H7 (cell line): ENCODE measurements around the gene CHST15. TPM values are rescaled to one million over a fixed set of nuclear protein-coding genes. Genes with fewer than 3 reads are reported as not detected.

Experiments used
- DNase-seq: peaks from one replicate; pipeline ENCODE4 v3.0.0; 2012
- H3K27me3 ChIP-seq: 2 replicates; pipeline ENCODE4 v1.6.0; 2011; ENCODE audit warnings: mild to moderate bottlenecking, low read length; ENCODE audit not compliant: control insufficient read depth, insufficient read depth
- H3K36me3 ChIP-seq: replicated peaks from 2 replicates; pipeline ENCODE4 v1.5.1; 2011; ENCODE audit warnings: low read length; ENCODE audit not compliant: control insufficient read depth, insufficient read depth
- H3K4me3 ChIP-seq: 2 replicates; pipeline ENCODE4 v1.5.1; 2011; ENCODE audit warnings: low read depth, mild to moderate bottlenecking, control low read depth, low read length, moderate library complexity; ENCODE audit not compliant: insufficient read depth
- total RNA-seq: library from RNA; depleted of rRNA; stranded (reverse); fragments of >200 nt; shearing (Covaris generic); gene quantifications from 2 replicates; pipeline ENCODE4 v1.2.3, GENCODE V29; 2014

Gene CHST15
- total RNA-seq, 1 experiment from 2014 or later: 18.4 TPM

- no peaks in the 10 kb centered on the region for H3K36me3 ChIP-seq
- peaks cover 7% of the 10 kb centered on the region for H3K27me3 ChIP-seq
- peak overlapping the region; percentile 39 for H3K4me3 ChIP-seq
- DNase-seq: peak; percentile 92
These were observed 97.8 kb downstream of the CHST15 start for GRCh38 chr10:123995461-123996131.

GRCh38 chr10:123995082-123995460, 98.3 kb downstream of the CHST15 start:
- H3K4me3 ChIP-seq: peak overlapping the region; percentile 39
- no peak for DNase-seq

GRCh38 chr10:123994417-123995081, 98.8 kb downstream of the CHST15 start:
- Histone ChIP-seq H3K36me3 (no peaks in the 10 kb centered on the region), H3K27me3 (peaks cover 7% of the 10 kb centered on the region), H3K4me3 (peak overlapping the region; percentile 39)
- DNase-seq: peak; percentile 97

More at GRCh38 chr10:123995082-123995460, 98.3 kb downstream of the CHST15 start:
- no peaks in the 10 kb centered on the region for H3K36me3 ChIP-seq
- H3K27me3 ChIP-seq: peaks cover 7% of the 10 kb centered on the region

- peaks cover 7% of the 10 kb centered on the region for H3K27me3 ChIP-seq
- no peaks in the 10 kb centered on the region for H3K36me3 ChIP-seq
- H3K4me3 ChIP-seq: no peak overlapping the region
- no peak for DNase-seq
These were observed 99.6 kb downstream of the CHST15 start for GRCh38 chr10:123993534-123994416.

GRCh38 chr10:123991611-123992570, 101.5 kb downstream of the CHST15 start:
- peak; percentile 26 for DNase-seq
- H3K36me3 ChIP-seq: no peaks in the 10 kb centered on the region
- H3K4me3 ChIP-seq: no peak overlapping the region
- H3K27me3 ChIP-seq: peaks cover 7% of the 10 kb centered on the region

GRCh38 chr10:123990889-123991288, 102.5 kb downstream of the CHST15 start:
- peak; percentile 2 for DNase-seq
- H3K4me3 ChIP-seq: no peak overlapping the region
- peaks cover 8% of the 10 kb centered on the region for H3K27me3 ChIP-seq
- H3K36me3 ChIP-seq: no peaks in the 10 kb centered on the region

GRCh38 chr10:123988694-123989093, 104.7 kb downstream of the CHST15 start:
- H3K4me3 ChIP-seq: no peak overlapping the region
- H3K36me3 ChIP-seq: no peaks in the 10 kb centered on the region
- peaks cover 2% of the 10 kb centered on the region; the same call in 1 of the 2 replicates for H3K27me3 ChIP-seq
- DNase-seq: no peak

- H3K36me3 ChIP-seq: no peaks in the 10 kb centered on the region
- DNase-seq: no peak
- H3K27me3 ChIP-seq: peaks cover 1% of the 10 kb centered on the region; the same call in 1 of the 2 replicates
- H3K4me3 ChIP-seq: no peak overlapping the region
These were observed 106.7 kb downstream of the CHST15 start for GRCh38 chr10:123986736-123987135.

GRCh38 chr10:123974406-123974805, 119.0 kb downstream of the CHST15 start:
- Histone ChIP-seq H3K27me3 (peaks cover 31% of the 10 kb centered on the region), H3K4me3 (no peak overlapping the region), H3K36me3 (no peaks in the 10 kb centered on the region)
- no peak for DNase-seq

- peak; percentile 91 for DNase-seq
- Histone ChIP-seq H3K27me3 (peaks cover 31% of the 10 kb centered on the region), H3K4me3 (peak overlapping the region; percentile 54), H3K36me3 (no peaks in the 10 kb centered on the region)
These were observed 120.7 kb downstream of the CHST15 start for GRCh38 chr10:123972481-123973401.

GRCh38 chr10:123970927-123971286, 122.5 kb downstream of the CHST15 start:
- peaks cover 31% of the 10 kb centered on the region for H3K27me3 ChIP-seq
- H3K36me3 ChIP-seq: no peaks in the 10 kb centered on the region
- H3K4me3 ChIP-seq: no peak overlapping the region
- DNase-seq: no peak

GRCh38 chr10:123970207-123970926, 123.0 kb downstream of the CHST15 start:
- Histone ChIP-seq H3K4me3 (peak overlapping the region; percentile 31), H3K27me3 (peaks cover 31% of the 10 kb centered on the region), H3K36me3 (no peaks in the 10 kb centered on the region)
- DNase-seq: peak; percentile 80
